Caki2 (cell line): ENCODE measurements around the gene FRG2. TPM values are rescaled to one million over a fixed set of nuclear protein-coding genes. Genes with fewer than 3 reads are reported as not detected.
"Not testable (repeated sequence)": the region's sequence is repeated elsewhere in the genome, so short reads cannot be mapped to it uniquely, and the experiment has no call there.

Experiments
- DNase-seq: peaks from one replicate; pipeline ENCODE4 v3.0.0-alpha.2; 2015; ENCODE audit warnings: low read depth
- in situ Hi-C: cut with HindIII; loops from 2 replicates; pipeline ENCODE4 v1.10.0; 2016; ENCODE audit warnings: low sequenced_read_pairs, low pct_unique_long_range_greater_than_20kb, mixed read lengths
- total RNA-seq: library from RNA; depleted of rRNA; stranded (reverse); fragments of >200 nt; shearing (Covaris generic); gene quantifications from 2 replicates; pipeline ENCODE4 v1.2.3, GENCODE V29; 2014; ENCODE audit warnings: low replicate concordance; rRNA removed

Gene FRG2
- total RNA-seq = not detected in 2 replicates

DNA sequence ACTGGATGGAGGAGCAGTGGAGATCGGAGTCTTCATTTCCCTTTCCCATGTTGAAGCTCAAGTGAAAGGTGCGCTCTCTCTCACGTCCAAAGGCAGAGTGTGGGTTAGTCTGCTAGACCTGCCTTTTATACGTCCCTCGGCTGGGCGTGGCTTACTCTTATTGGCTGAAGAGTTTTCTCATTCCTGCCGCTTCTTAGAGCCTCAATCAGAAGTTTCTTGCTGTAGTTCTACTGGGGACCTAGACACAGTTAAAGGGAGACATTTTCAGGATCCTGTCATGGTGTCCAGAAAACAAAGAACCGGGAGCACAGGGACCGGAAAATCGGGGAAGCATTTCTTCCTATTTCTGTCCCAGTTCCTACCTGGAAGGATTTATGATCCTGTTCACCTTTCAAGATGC, at the start of gene FRG2:
Gene FRG2, minus strand, starts transcription at position 101 of the 400 bp plus-strand sequence. Its CDS starts 52 bp downstream, at position 49.
- in situ Hi-C loops, DNase-seq: not testable (repeated sequence)

DNA sequence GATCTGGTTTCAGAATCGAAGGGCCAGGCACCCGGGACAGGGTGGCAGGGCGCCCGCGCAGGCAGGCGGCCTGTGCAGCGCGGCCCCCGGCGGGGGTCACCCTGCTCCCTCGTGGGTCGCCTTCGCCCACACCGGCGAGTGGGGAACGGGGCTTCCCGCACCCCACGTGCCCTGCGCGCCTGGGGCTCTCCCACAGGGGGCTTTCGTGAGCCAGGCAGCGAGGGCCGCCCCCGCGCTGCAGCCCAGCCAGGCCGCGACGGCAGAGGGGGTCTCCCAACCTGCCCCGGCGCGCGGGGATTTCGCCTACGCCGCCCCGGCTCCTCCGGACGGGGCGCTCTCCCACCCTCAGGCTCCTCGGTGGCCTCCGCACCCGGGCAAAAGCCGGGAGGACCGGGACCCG, 41.3 kb upstream of the FRG2 start:
- in situ Hi-C loops, DNase-seq: not testable (repeated sequence)

GRCh38 chr4:190064805-190065204, 37.7 kb upstream of the FRG2 start:
- DNase-seq, in situ Hi-C loops: not testable (repeated sequence)

GRCh38 chr4:190064342-190064741, 37.3 kb upstream of the FRG2 start, which contains the start of gene DBET:
Gene DBET (plus strand): TSS chr4:190064502.
- in situ Hi-C loops, DNase-seq: not testable (repeated sequence)

DNA sequence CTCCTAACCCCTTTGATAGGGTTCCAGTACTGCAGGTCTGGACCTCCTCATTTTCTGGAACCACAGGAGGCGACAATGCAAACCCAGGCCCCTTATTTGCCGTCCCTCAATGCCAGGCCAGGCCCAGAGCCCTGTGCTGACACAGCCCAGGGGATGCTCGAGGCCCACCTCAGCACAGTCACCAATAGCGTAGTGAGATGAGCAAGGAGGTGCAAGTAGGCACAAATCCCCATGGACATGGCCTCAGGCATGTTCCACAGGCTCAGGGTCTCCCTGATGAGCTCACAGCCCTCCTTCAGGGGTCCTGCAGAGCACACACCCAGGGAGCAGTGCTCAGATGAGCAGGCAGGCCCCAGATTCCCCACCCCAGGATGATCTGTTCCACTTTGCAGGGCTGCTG, 31.9 kb upstream of the FRG2 start:
- in situ Hi-C loops, DNase-seq: not testable (repeated sequence)

DNA sequence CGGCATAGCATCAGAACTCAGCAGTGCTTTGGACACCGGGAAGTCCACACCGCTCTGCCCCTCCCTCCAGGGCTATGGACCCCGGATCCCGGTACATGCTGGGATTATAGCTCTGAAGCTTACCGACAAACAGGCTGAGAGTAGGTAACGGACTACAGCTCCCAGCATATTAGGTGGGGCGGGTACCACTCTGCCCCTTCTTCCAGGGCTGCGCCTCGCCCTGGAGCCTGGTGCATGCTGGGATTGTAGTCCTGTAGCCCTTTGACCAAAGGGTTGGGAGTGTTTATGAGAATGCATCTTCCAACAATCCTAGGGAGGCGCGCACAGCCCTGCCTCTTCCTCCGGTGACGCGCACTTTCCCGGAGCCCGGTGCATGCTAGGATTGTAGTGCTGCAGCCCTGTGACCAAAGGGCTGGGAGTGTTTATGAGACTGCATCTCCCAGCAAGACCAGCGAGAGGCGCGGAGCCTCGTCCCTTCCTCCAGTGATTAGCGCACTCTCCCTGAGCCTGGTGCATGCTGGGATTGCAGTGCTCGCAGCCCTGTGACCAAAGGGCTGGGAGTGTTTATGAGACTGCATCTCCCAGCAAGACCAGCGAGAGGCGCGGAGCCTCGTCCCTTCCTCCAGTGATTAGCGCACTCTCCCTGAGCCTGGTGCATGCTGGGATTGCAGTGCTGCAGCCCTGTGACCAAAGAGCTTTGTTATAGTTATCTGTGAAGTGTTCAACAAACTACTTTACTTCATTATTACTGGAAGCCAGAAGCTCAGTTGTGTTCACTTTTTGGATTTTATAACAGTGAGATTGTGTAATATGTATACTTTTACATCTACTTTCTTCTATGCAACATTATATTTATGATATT, 22.6 kb upstream of the FRG2 start:
- in situ Hi-C loops, DNase-seq: not testable (repeated sequence)

GRCh38 chr4:190047627-190048026, 20.6 kb upstream of the FRG2 start:
- in situ Hi-C loops, DNase-seq: not testable (repeated sequence)

DNA sequence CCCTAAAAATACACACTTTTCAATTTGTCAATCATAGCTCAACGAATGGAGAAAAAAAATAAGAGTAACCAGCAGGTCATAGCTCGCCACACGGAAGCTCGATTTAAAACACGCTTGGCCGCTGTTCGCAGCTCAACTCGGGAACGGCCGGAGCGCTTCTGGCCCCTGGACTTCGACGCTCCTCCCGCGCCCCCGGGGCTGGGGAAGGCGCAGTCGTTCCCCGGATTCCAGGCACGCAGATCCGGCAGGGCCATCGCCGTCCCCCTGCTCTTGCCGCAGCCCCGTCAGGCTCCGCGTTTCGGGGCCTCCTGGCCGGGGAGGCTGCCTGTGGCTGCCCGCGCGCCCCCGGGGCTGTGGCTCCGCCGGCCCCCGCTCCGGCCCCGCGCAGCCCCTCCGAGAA, 13.8 kb upstream of the FRG2 start:
- DNase-seq, in situ Hi-C loops: not testable (repeated sequence)

DNA sequence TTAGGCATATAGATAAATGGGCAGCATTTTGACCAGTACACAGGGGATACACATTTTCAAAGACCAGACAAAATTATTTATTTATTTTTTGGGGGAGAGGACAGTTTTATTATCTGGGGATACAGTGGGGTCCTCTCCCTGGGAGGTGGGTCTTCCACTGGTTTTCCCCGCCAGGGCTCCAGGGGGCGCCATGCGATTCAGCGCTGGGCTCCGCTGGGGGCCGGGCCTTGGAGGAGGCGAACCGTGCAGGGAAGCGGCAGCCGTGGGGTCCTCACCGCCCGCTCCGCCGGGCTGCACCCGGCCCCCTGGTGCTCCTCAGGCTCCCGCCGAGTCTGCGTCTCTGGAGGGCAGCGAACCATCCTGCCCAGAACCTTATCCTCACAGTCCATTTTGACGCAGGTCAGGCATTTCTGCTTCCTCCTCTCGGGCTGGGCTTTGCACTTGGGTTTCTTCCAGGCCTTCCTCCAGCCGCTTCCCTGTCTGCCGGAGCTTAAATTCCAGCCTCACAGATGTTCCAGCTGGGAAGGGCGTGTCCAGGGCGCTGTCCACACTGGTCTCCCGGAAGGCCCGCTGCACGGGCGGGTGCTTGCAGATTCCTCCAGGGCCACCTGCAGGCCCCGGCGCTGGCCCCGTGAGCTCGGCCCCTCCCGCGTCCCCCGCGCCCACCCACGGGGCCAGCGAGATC, 10.8 kb upstream of the FRG2 start:
- DNase-seq, in situ Hi-C loops: not testable (repeated sequence)

DNA sequence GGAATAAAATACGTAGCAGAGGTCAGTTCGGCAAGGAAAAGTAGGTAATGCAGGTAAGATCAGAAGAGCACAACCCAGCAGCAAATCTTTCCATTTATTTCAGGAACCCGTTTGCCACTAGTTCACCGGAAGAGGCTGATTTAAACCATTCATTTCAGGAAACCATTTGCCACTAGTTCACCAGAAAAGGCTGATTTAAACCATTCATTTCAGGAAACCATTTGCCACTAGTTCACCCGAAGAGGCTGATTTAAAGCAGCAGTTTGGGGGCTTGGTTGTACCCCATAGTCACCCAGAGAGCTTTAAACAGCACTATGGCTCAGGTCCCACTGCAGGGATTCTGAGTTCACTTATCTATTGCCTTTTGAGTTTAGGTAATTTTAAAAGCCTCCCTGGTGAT, 4.2 kb upstream of the FRG2 start:
- DNase-seq, in situ Hi-C loops: not testable (repeated sequence)

- DNase-seq, in situ Hi-C loops: not testable (repeated sequence)
Measured at GRCh38 chr4:190022614-190023281, 4.3 kb downstream of the FRG2 start.

- DNase-seq, in situ Hi-C loops: not testable (repeated sequence)
Measured at GRCh38 chr4:190021973-190022372, 5.1 kb downstream of the FRG2 start.

- DNase-seq = peak; percentile 66
- in situ Hi-C loops = no loop called here
Measured at GRCh38 chr4:190020790-190021717, 6.0 kb downstream of the FRG2 start.

DNA sequence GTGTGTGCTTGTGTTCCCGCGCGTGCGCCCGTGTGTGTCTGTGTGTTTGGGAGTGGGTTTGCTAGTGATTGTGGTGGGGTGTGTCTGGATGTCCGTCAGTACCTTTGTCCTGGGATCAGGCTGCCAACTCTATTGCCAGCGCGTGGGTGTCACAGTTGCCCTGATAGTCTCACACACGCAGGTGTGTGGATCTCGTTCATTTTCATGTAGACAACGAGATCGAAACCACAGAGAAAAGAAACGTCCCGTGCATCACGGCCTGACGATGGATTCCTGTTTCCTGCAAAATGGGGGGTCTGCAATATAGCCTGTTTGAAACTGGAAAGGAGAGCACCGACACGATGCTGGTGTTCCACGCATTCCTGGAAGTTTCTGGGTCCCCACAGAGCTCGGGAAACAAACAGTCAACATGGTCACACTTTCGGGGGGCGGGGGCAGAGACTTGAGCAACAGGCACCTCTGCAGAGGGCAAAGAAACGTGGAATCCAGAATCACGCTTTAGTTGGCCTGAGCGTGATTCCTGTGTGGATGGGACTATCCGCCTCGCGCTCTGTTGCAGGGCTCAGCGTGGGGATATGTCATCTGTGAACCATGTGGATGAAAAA, 7.1 kb downstream of the FRG2 start:
- DNase-seq, in situ Hi-C loops: not testable (repeated sequence)

GRCh38 chr4:190019023-190019858, 7.8 kb downstream of the FRG2 start:
- DNase-seq = no peak
- in situ Hi-C loops = no loop called here

- DNase-seq = no peak
- in situ Hi-C loops = no loop called here
Measured at GRCh38 chr4:190018201-190018920, 8.7 kb downstream of the FRG2 start.
